Measurements from ENCODE around the gene HAO1.

DNA sequence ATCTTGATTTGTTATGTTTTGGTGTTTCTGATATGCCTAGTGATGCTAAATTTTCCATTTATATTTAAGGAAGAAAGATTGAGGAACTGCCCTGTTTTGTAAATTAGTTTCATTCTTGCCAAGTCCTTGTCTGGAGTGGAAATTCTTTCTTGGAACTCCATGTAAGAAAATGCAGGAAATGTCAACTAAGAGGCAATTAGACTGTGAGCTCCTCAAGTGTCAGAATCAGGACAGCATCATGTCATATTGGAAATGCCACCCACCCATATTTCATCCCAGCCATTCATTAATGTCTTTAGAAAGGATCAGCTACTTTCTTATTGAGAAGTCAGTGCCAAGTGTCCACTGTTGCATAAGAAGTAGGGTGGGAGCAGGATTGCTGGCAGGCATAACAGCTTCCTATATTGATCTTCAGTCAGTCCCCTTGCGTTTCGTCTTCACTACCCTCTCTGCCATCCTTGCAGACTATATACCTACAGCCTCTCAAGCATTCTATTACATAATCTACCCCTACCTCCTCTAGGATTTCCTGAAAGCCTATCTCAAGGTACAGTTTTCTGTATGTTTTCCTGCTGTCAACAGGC, 42.4 kb downstream of the HAO1 start:
- no peak for TF ChIP-seq POLR2A (IDR thresholded peaks at IDR 0.05)
- TF ChIP-seq, protein P1, sequence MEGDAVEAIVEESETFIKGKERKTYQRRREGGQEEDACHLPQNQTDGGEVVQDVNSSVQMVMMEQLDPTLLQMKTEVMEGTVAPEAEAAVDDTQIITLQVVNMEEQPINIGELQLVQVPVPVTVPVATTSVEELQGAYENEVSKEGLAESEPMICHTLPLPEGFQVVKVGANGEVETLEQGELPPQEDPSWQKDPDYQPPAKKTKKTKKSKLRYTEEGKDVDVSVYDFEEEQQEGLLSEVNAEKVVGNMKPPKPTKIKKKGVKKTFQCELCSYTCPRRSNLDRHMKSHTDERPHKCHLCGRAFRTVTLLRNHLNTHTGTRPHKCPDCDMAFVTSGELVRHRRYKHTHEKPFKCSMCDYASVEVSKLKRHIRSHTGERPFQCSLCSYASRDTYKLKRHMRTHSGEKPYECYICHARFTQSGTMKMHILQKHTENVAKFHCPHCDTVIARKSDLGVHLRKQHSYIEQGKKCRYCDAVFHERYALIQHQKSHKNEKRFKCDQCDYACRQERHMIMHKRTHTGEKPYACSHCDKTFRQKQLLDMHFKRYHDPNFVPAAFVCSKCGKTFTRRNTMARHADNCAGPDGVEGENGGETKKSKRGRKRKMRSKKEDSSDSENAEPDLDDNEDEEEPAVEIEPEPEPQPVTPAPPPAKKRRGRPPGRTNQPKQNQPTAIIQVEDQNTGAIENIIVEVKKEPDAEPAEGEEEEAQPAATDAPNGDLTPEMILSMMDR (IDR thresholded peaks at IDR 0.05) = no peak

Measured in adrenal gland (tissue), 5 donors.